OCI-LY3 (cell line): ENCODE data around the gene RDH16.
"Not testable (repeated sequence)": the region's sequence is repeated elsewhere in the genome, so short reads cannot be mapped to it uniquely, and the experiment has no call there.

ENCODE experiments used
- H2AFZ ChIP-seq: fragments of 200-600, 300-600 bp; shearing (Covaris generic); 2 replicates; pipeline ENCODE4 v1.6.0; 2014; ENCODE audit warnings: antibody characterized with exemption, low read depth, low read length
- H3K27ac ChIP-seq: fragments of 200-600, 300-600 bp; sonication (generic); 2 replicates; pipeline ENCODE4 v1.5.1; 2014; ENCODE audit warnings: mild to moderate bottlenecking, low read length, moderate library complexity, mixed read lengths
- H3K27me3 ChIP-seq: fragments of 200-600, 300-600 bp; sonication (generic); 2 replicates; pipeline ENCODE4 v1.6.1; 2014; ENCODE audit warnings: low read depth, low read length, mixed read lengths
- H3K36me3 ChIP-seq: fragments of 200-600, 300-600 bp; sonication (generic); replicated peaks from 2 replicates; pipeline ENCODE3; 2014; ENCODE audit warnings: low read depth, low read length, mixed read lengths
- H3K4me1 ChIP-seq: fragments of 300-600, 200-600 bp; sonication (generic); 2 replicates; pipeline ENCODE4 v1.6.1; 2014; ENCODE audit warnings: low read length, mixed read lengths
- H3K4me2 ChIP-seq: fragments of 200-600, 300-600 bp; sonication (generic); 2 replicates; pipeline ENCODE4 v1.6.1; 2014; ENCODE audit warnings: low read length, mixed read lengths
- H3K4me3 ChIP-seq: fragments of 300-600, 200-600 bp; sonication (generic); 2 replicates; pipeline ENCODE4 v1.5.1; 2014; ENCODE audit warnings: antibody characterized with exemption, mild to moderate bottlenecking, low read length, moderate library complexity
- H3K79me2 ChIP-seq: fragments of 300-600, 200-600 bp; shearing (Covaris generic); 2 replicates; pipeline ENCODE4 v1.6.1; 2014; ENCODE audit warnings: mild to moderate bottlenecking, low read length, mixed read lengths
- H3K9ac ChIP-seq: fragments of 300-600, 200-600 bp; shearing (Covaris generic); 2 replicates; pipeline ENCODE4 v1.6.0; 2014; ENCODE audit warnings: mild to moderate bottlenecking, low read length, moderate library complexity
- H3K9me3 ChIP-seq: fragments of 200-600, 300-600 bp; shearing (Covaris generic); 2 replicates; pipeline ENCODE4 v1.6.1; 2014; ENCODE audit warnings: low read length, mixed read lengths; ENCODE audit not compliant: insufficient read depth
- H4K20me1 ChIP-seq: fragments of 200-600, 300-600 bp; sonication (generic); 2 replicates; pipeline ENCODE4 v1.6.1; 2016; ENCODE audit warnings: low read length, mixed read lengths; ENCODE audit not compliant: insufficient read depth
- CTCF ChIP-seq: fragments of 200-600, 300-600 bp; sonication (generic); IDR thresholded peaks from 2 replicates; pipeline ENCODE4 v1.5.1; 2014; ENCODE audit warnings: antibody characterized with exemption, low read length, low read depth
- EZH2phosphoT487 ChIP-seq: fragments of 200-600 bp; shearing (Covaris generic); IDR thresholded peaks from 2 replicates; pipeline ENCODE4 v1.6.1; 2018; ENCODE audit warnings: antibody characterized with exemption, mixed run types, low read depth

Gene RDH16

GRCh38 chr12:56962247-56962646 lies 4.8 kb upstream of the RDH16 start:
- H3K27ac ChIP-seq, H3K4me2 ChIP-seq, H3K4me3 ChIP-seq, H3K9ac ChIP-seq, H3K27me3 ChIP-seq, H4K20me1 ChIP-seq, H3K4me1 ChIP-seq, H3K79me2 ChIP-seq, H3K36me3 ChIP-seq, H2AFZ ChIP-seq, H3K9me3 ChIP-seq: not testable (repeated sequence)

- TF ChIP-seq EZH2phosphoT487 = no peak
- TF ChIP-seq CTCF = no peak
- Histone ChIP-seq H4K20me1 (no peaks in the 10 kb centered on the region), H3K27me3 (peaks cover 8% of the 10 kb centered on the region; the same call in 1 of the 2 replicates), H2AFZ (no peak overlapping the region), H3K4me1 (no peaks in the 10 kb centered on the region), H3K79me2 (no peaks in the 10 kb centered on the region), H3K4me2 (no peak overlapping the region), H3K9ac (no peak overlapping the region), H3K9me3 (no peaks in the 10 kb centered on the region), H3K36me3 (no peaks in the 10 kb centered on the region), H3K27ac (no peak overlapping the region), H3K4me3 (no peak overlapping the region)
Measured at GRCh38 chr12:56958422-56958821, 1.0 kb upstream of the RDH16 start.

GRCh38 chr12:56955631-56956256 lies 1.7 kb downstream of the RDH16 start:
- Histone ChIP-seq H3K27ac (no peak overlapping the region), H3K4me2 (no peak overlapping the region), H4K20me1 (no peaks in the 10 kb centered on the region), H3K4me1 (no peaks in the 10 kb centered on the region), H3K9me3 (no peaks in the 10 kb centered on the region), H3K79me2 (no peaks in the 10 kb centered on the region), H3K4me3 (no peak overlapping the region), H3K27me3 (peaks cover 10% of the 10 kb centered on the region; the same call in 1 of the 2 replicates), H3K9ac (no peak overlapping the region), H2AFZ (no peak overlapping the region), H3K36me3 (no peaks in the 10 kb centered on the region)
- TF ChIP-seq EZH2phosphoT487 = no peak
- no peak for TF ChIP-seq CTCF

- Histone ChIP-seq H3K27ac (no peak overlapping the region), H3K36me3 (no peaks in the 10 kb centered on the region), H3K27me3 (peaks cover 10% of the 10 kb centered on the region; the same call in 1 of the 2 replicates), H3K4me3 (no peak overlapping the region), H2AFZ (no peak overlapping the region), H4K20me1 (no peaks in the 10 kb centered on the region), H3K9me3 (no peaks in the 10 kb centered on the region), H3K4me1 (no peaks in the 10 kb centered on the region), H3K4me2 (no peak overlapping the region), H3K79me2 (no peaks in the 10 kb centered on the region), H3K9ac (no peak overlapping the region)
- TF ChIP-seq CTCF (no peak), EZH2phosphoT487 (no peak)
Measured at GRCh38 chr12:56954958-56955355, 2.5 kb downstream of the RDH16 start.
